Measurements from ENCODE around the gene CLPX.

Gene CLPX

DNA sequence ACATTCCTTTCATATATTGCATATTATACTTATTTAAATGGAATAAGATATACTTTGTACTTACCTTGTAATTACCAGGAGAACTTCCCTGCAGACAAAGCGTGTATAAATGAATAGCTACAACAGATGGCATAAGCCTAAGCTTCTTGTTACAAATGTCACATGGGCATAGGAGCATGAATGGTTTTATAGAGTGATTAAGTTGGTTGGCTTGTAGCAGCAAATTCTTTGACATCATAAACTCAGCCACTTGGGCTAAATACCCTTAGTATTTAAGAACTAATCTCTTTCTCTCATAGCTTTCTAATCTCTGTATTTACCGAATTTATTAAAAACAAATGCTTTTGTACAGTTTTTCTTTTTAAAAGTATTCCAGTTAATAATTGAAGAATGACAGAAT lies 70.1 kb downstream of the CLPX start, which contains the start of gene UBAP1L:
Gene UBAP1L (minus strand): TSS at position 115 of the 400 bp plus-strand sequence. CDS start 8,985 bp downstream, outside the sequence.
- no peak within 1 kb of the TSS for H3K27ac ChIP-seq
- H3K36me3 ChIP-seq (replicated peaks): peaks cover 41% of the 10 kb centered on the region
- in situ Hi-C loops (cut with HindIII; ENCODE audit: low pct_ligation_motif_present, low sequenced_read_pairs): no loop called here
- no peak for TF ChIP-seq CTCF (IDR thresholded peaks at IDR 0.05; ENCODE audit: low read depth, low read length, missing control alignments)
- no peak for DNase-seq
- no peaks in the 10 kb centered on the region for H3K27me3 ChIP-seq (replicated peaks)
- no peak within 1 kb of the TSS for H3K4me3 ChIP-seq (ENCODE audit: low read depth, low read length)

DNA sequence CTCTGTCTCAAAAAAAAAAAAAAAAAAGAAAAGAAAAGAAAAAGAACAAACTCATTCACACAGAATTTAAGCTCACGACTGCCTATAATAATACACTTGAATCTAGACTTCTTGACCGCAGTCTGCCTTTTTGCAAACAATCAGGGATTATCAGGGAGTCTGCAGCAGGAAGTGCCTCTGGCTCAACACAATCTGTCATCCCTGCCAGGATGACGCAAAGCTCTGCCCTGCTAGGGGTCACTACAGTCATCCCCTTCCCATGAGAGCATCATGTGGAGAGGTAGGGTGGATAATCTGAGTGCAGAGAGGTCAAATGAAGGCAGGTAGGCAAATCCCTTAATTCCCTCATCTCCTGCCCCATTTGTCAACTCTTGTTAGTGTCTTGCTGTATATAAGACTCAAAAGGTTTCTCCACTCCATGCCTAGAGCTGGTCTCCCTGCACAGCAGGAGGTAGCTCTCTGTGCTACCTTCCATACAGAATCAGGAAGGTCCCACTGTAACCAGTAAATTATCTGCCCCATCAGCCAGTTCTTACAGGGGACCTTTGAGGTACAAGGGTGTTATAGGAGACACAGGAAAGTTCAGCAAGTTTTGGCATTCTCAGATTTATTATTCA lies 74.4 kb downstream of the CLPX start:
- TF ChIP-seq CTCF (IDR thresholded peaks at IDR 0.05; ENCODE audit: low read depth, low read length, missing control alignments): no peak
- Histone ChIP-seq H3K4me3 (ENCODE audit: low read depth, low read length) (no peak overlapping the region), H3K36me3 (replicated peaks) (peaks cover 16% of the 10 kb centered on the region), H3K27me3 (replicated peaks) (no peaks in the 10 kb centered on the region), H3K27ac (peak overlapping the region; percentile 34)
- peak; percentile 79 for DNase-seq
- in situ Hi-C loops (cut with HindIII; ENCODE audit: low pct_ligation_motif_present, low sequenced_read_pairs): no loop called here

GRCh38 chr15:65106011-65106590 lies 79.0 kb downstream of the CLPX start:
- H3K27ac ChIP-seq: no peak overlapping the region
- no peaks in the 10 kb centered on the region for H3K27me3 ChIP-seq (replicated peaks)
- no peak for TF ChIP-seq CTCF (IDR thresholded peaks at IDR 0.05; ENCODE audit: low read depth, low read length, missing control alignments)
- no peak overlapping the region for H3K4me3 ChIP-seq (ENCODE audit: low read depth, low read length)
- in situ Hi-C loops (cut with HindIII; ENCODE audit: low pct_ligation_motif_present, low sequenced_read_pairs): no loop called here
- H3K36me3 ChIP-seq (replicated peaks): peaks cover 11% of the 10 kb centered on the region
- DNase-seq: no peak

DNA sequence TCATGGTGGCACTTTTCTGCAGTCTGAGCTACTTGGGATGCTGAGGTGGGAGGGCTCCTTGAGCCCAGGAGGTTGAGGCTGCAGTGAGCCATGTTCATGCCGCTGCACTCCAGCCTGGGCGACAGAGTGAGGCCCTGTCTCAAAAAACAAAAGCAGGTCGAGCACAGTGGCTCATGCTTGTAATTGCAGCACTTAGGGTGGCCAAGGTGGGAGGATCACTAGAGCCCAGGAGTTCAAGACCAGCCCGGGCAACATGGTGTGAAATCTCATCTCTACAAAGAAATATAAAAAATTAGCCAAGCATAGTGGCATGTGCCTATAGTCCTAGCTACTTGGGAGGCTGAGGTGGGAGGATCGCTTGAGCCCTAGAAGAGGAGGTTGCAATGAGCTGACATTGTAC lies 80.1 kb downstream of the CLPX start:
- H3K36me3 ChIP-seq (replicated peaks): peaks cover 11% of the 10 kb centered on the region
- no peak for DNase-seq

DNA sequence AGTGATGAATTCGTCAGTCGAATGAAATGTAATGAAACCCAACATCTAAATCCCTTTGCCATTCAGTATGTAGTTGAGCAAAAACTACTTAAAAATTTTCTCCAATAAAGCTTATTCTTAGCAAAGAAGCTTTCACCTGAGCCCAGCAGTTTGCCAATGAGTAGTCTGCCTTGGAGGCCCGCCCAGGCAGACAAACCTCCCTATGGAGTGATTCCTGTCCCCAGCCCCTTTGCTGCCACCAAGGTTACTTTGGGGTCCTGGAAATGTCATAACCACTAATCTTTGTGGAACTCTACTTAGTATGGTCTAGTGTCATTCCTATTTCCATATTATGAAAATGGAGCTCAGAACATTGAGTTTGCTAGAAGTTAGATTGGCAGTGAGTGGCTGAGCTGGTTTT lies 82.2 kb downstream of the CLPX start:
- Histone ChIP-seq H3K27ac (no peak overlapping the region), H3K36me3 (replicated peaks) (peaks cover 18% of the 10 kb centered on the region), H3K4me3 (ENCODE audit: low read depth, low read length) (no peak overlapping the region), H3K27me3 (replicated peaks) (no peaks in the 10 kb centered on the region)
- no peak for DNase-seq
- TF ChIP-seq CTCF (IDR thresholded peaks at IDR 0.05; ENCODE audit: low read depth, low read length, missing control alignments): no peak
- in situ Hi-C loops (cut with HindIII; ENCODE audit: low pct_ligation_motif_present, low sequenced_read_pairs): no loop called here

More for the DNA sequence above, 80.1 kb downstream of the CLPX start:
- Histone ChIP-seq H3K27ac (no peak overlapping the region), H3K4me3 (ENCODE audit: low read depth, low read length) (no peak overlapping the region), H3K27me3 (replicated peaks) (no peaks in the 10 kb centered on the region)
- in situ Hi-C loops (cut with HindIII; ENCODE audit: low pct_ligation_motif_present, low sequenced_read_pairs): no loop called here
- no peak for TF ChIP-seq CTCF (IDR thresholded peaks at IDR 0.05; ENCODE audit: low read depth, low read length, missing control alignments)
